SK-N-MC (cell line): ENCODE results near the gene PRKRA.

ENCODE experiments used
- EZH2 ChIP-seq: fragments of 200-600 bp; sonication (generic); IDR thresholded peaks from one replicate; pipeline ENCODE4 v1.6.1; 2017; ENCODE audit warnings: antibody characterized with exemption
- FOXP2 ChIP-seq: optimal IDR thresholded peaks from 2 replicates; pipeline ENCODE3; 2011; ENCODE audit warnings: mild to moderate bottlenecking, moderate library complexity; ENCODE audit not compliant: insufficient read depth; ENCODE audit errors: extremely low read length, control extremely low read depth
- POLR2AphosphoS5 ChIP-seq: IDR thresholded peaks from 2 replicates; pipeline ENCODE4 v1.6.1; 2012; ENCODE audit warnings: mild to moderate bottlenecking, low read depth, low read length, borderline replicate concordance

DNA sequence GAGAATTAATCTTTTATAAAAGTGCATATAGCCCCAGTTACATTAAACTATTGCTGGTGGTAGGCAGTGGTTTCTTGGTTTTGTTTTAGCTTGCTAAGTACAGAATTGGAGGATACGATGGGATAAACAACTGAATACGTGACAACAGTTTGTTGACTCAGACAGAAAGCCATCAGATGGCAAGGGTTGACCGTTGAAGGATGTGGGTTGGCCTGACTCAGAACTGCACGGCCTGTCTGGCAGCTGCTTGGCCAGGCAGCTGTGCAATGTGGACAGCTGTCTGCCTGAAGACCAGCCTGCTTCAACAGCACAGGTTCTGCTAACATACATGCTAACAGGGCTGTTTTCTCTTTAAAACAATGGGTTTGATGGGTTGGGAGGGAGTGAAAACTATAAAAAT, 46.6 kb downstream of the PRKRA start:
- TF ChIP-seq POLR2AphosphoS5 (no peak), EZH2 (no peak), FOXP2 (no peak)
